ENCODE measurements around the gene HSD17B8.

DNA sequence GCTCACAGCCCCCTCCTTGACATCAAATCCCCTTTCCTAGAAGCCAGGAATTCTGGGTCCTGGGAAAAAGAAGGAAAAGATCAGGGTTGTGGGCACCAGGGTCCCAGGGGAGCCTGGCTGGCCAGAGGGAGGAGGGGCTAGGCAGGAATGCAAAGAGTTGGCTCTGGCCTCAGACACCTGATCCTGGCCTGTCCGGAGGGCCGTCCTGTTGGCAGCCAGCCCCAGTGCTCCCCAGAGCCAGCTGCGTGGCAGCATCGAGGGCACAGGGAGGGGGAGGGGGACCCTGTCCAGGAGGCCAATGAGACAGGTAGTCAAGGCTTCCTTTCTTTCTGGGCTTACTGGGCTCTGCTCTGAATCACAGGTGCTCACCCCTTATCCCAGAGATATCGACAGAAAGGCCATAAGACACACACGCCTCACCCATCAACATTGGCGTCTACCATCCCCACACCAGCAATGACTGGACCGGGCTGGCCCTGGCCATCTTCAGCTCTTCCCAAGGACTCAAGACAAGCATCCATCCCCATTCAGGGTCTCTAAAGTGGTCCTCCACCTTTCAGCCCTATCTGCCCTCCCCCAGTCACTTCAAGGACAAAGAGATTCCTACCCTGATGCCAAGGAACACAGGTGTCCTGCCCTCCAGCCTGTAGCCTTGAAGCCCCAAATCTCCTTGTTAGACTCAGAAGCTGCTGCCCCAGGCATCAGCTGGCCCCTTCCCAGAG is 12.9 kb upstream of the HSD17B8 start:
- TF ChIP-seq, protein P1, sequence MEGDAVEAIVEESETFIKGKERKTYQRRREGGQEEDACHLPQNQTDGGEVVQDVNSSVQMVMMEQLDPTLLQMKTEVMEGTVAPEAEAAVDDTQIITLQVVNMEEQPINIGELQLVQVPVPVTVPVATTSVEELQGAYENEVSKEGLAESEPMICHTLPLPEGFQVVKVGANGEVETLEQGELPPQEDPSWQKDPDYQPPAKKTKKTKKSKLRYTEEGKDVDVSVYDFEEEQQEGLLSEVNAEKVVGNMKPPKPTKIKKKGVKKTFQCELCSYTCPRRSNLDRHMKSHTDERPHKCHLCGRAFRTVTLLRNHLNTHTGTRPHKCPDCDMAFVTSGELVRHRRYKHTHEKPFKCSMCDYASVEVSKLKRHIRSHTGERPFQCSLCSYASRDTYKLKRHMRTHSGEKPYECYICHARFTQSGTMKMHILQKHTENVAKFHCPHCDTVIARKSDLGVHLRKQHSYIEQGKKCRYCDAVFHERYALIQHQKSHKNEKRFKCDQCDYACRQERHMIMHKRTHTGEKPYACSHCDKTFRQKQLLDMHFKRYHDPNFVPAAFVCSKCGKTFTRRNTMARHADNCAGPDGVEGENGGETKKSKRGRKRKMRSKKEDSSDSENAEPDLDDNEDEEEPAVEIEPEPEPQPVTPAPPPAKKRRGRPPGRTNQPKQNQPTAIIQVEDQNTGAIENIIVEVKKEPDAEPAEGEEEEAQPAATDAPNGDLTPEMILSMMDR (optimal IDR thresholded peaks at IDR 0.05 in 1 of 3, IDR thresholded peaks at IDR 0.05 in 1 of 3, conservative IDR thresholded peaks at IDR 0.05 in 1 of 3; ENCODE audit: extremely low read depth in 1 of 3, insufficient read depth in 2 of 3, low read length in 3 of 3), result no peak
- TF ChIP-seq EZH2 (IDR thresholded peaks at IDR 0.05; ENCODE audit: low read length), result peak; percentile 72

Measured in keratinocyte (primary cell).